H9 (cell line): ENCODE measurements around the gene HCRTR2. TPM values are rescaled to one million over a fixed set of nuclear protein-coding genes. Genes with fewer than 3 reads are reported as not detected.

Experiments used
- DNase-seq: peaks from one replicate; pipeline ENCODE4 v3.0.0-alpha.2; 2017
- H2AFZ ChIP-seq: one replicate; pipeline ENCODE4 v1.6.1; 2013; ENCODE audit warnings: mild to moderate bottlenecking, low read length, control low read depth, moderate library complexity
- H2AK5ac ChIP-seq: 2 replicates; pipeline ENCODE4 v1.6.1; 2013; ENCODE audit warnings: low read length, control low read depth, mixed read lengths; ENCODE audit not compliant: insufficient read length
- H2BK120ac ChIP-seq: one replicate; pipeline ENCODE4 v1.6.1; 2013; ENCODE audit warnings: low read depth, mild to moderate bottlenecking, low read length, control low read depth, inconsistent platforms; ENCODE audit not compliant: poor library complexity, severe bottlenecking
- H2BK12ac ChIP-seq: 2 replicates; pipeline ENCODE4 v1.6.1; 2013; ENCODE audit warnings: low read length, control low read depth, mixed read lengths, low read depth; ENCODE audit not compliant: insufficient read length
- H2BK15ac ChIP-seq: 2 replicates; pipeline ENCODE4 v1.6.1; 2013; ENCODE audit warnings: low read depth, low read length, control low read depth
- H2BK20ac ChIP-seq: one replicate; pipeline ENCODE4 v1.6.1; 2013; ENCODE audit warnings: low read depth, mild to moderate bottlenecking, low read length, control low read depth, inconsistent platforms; ENCODE audit not compliant: poor library complexity, severe bottlenecking
- H2BK5ac ChIP-seq: 2 replicates; pipeline ENCODE4 v1.6.1; 2013; ENCODE audit warnings: low read length, control low read depth, mixed read lengths; ENCODE audit not compliant: insufficient read length
- H3K14ac ChIP-seq: 2 replicates; pipeline ENCODE4 v1.6.1; 2013; ENCODE audit warnings: low read length, control low read depth; ENCODE audit not compliant: insufficient read depth
- H3K18ac ChIP-seq: 2 replicates; pipeline ENCODE4 v1.6.1; 2013; ENCODE audit warnings: low read depth, mild to moderate bottlenecking, mixed read lengths, low read length, control low read depth; ENCODE audit not compliant: insufficient read length
- H3K23ac ChIP-seq: 2 replicates; pipeline ENCODE4 v1.6.1; 2013; ENCODE audit warnings: low read length, control low read depth, mixed read lengths, low read depth; ENCODE audit not compliant: insufficient read length
- H3K23me2 ChIP-seq: 2 replicates; pipeline ENCODE4 v1.6.1; 2013; ENCODE audit warnings: low read depth, mild to moderate bottlenecking, mixed read lengths, low read length, control low read depth; ENCODE audit not compliant: insufficient read length, poor library complexity, severe bottlenecking
- H3K27ac ChIP-seq: 2 replicates; pipeline ENCODE4 v1.5.1; 2013; ENCODE audit warnings: low read length, control low read depth, mixed read lengths, low read depth; ENCODE audit not compliant: insufficient read length
- H3K27me3 ChIP-seq: 2 replicates; pipeline ENCODE4 v1.6.1; 2013; ENCODE audit warnings: low read length, control low read depth, inconsistent platforms; ENCODE audit not compliant: insufficient read depth
- H3K4ac ChIP-seq: 2 replicates; pipeline ENCODE4 v1.6.1; 2013; ENCODE audit warnings: low read depth, mild to moderate bottlenecking, control low read depth, inconsistent platforms, low read length, moderate library complexity
- H3K4me1 ChIP-seq: 2 replicates; pipeline ENCODE4 v1.6.1; 2013; ENCODE audit warnings: low read length, control low read depth, inconsistent platforms; ENCODE audit not compliant: insufficient read depth
- H3K4me2 ChIP-seq: 2 replicates; pipeline ENCODE4 v1.6.1; 2013; ENCODE audit warnings: low read length, control low read depth, mixed read lengths; ENCODE audit not compliant: insufficient read length, insufficient read depth
- H3K56ac ChIP-seq: 2 replicates; pipeline ENCODE4 v1.6.1; 2013; ENCODE audit warnings: low read depth, mild to moderate bottlenecking, mixed read lengths, low read length, control low read depth; ENCODE audit not compliant: insufficient read length
- H3K79me1 ChIP-seq: 2 replicates; pipeline ENCODE4 v1.6.1; 2013; ENCODE audit warnings: low read depth, mild to moderate bottlenecking, moderate library complexity, low read length, control low read depth, inconsistent platforms; ENCODE audit not compliant: insufficient read depth, poor library complexity, severe bottlenecking
- H3K79me2 ChIP-seq: 2 replicates; pipeline ENCODE4 v1.6.1; 2013; ENCODE audit warnings: low read length, control low read depth, inconsistent platforms; ENCODE audit not compliant: insufficient read depth
- H3K9ac ChIP-seq: 2 replicates; pipeline ENCODE4 v1.6.1; 2013; ENCODE audit warnings: low read length, control low read depth, mixed read lengths; ENCODE audit not compliant: insufficient read length; ENCODE audit errors: extremely low read depth
- H3K9me3 ChIP-seq: one replicate; pipeline ENCODE4 v1.6.1; 2013; ENCODE audit warnings: low read depth, low read length, inconsistent platforms; ENCODE audit not compliant: control insufficient read depth
- H3T11ph ChIP-seq: one replicate; pipeline ENCODE4 v1.6.1; 2013; ENCODE audit warnings: mild to moderate bottlenecking, low read length, control low read depth, inconsistent platforms
- H4K20me1 ChIP-seq: one replicate; pipeline ENCODE4 v1.6.1; 2013; ENCODE audit not compliant: control insufficient read depth, insufficient read length, insufficient read depth
- H4K5ac ChIP-seq: 2 replicates; pipeline ENCODE4 v1.6.1; 2013; ENCODE audit warnings: low read depth, mild to moderate bottlenecking, mixed read lengths, low read length, control low read depth; ENCODE audit not compliant: insufficient read length
- H4K8ac ChIP-seq: replicated peaks from 2 replicates; pipeline ENCODE4 v1.6.1; 2013; ENCODE audit warnings: low read length, control low read depth, mixed read lengths, low read depth; ENCODE audit not compliant: insufficient read length
- H4K91ac ChIP-seq: 2 replicates; pipeline ENCODE4 v1.6.1; 2013; ENCODE audit warnings: low read depth, mild to moderate bottlenecking, moderate library complexity, mixed read lengths, low read length, control low read depth; ENCODE audit not compliant: insufficient read length
- H3K27ac Mint-ChIP-seq, 3 experiments: 2 replicates in 2 of 3; 3 replicates in 1 of 3; pipeline ENCODE4 v1.8.0; 2020 to 2021; ENCODE audit warnings: mixed read lengths in 3 of 3, mild to moderate bottlenecking in 1 of 3, moderate library complexity in 1 of 3
- H3K27me3 Mint-ChIP-seq: 2 replicates; pipeline ENCODE4 v1.8.0; 2021; ENCODE audit warnings: low read depth, mild to moderate bottlenecking, moderate library complexity, mixed read lengths
- H3K36me3 Mint-ChIP-seq, 3 experiments: 2 replicates in 2 of 3; 3 replicates in 1 of 3; pipeline ENCODE4 v1.8.0; 2020 to 2021; ENCODE audit warnings: low read depth in 3 of 3, mixed read lengths in 3 of 3; ENCODE audit not compliant: insufficient read depth in 1 of 3
- H3K4me1 Mint-ChIP-seq, 2 experiments: 2 replicates each; pipeline ENCODE4 v1.8.0; 2020; ENCODE audit warnings: mixed read lengths in 2 of 2
- H3K4me3 Mint-ChIP-seq, 2 experiments: 2 replicates in 1 of 2; 3 replicates in 1 of 2; pipeline ENCODE4 v1.8.0; 2020 to 2021; ENCODE audit warnings: mild to moderate bottlenecking in 2 of 2, mixed read lengths in 2 of 2, moderate library complexity in 1 of 2
- H3K9me3 Mint-ChIP-seq, 2 experiments: 2 replicates in 1 of 2; 3 replicates in 1 of 2; pipeline ENCODE4 v1.8.0; 2020; ENCODE audit warnings: mild to moderate bottlenecking in 2 of 2, mixed read lengths in 2 of 2, moderate library complexity in 1 of 2
- WGBS: extraction: QIAGEN DNeasy Blood & Tissue Kit; methylation state at CpG from one replicate; pipeline ENCODE4 v1.1.7; 2013; ENCODE audit warnings: missing lambda C conversion rate, low lambda C conversion rate, mixed read lengths; ENCODE audit not compliant: insufficient read length; ENCODE audit errors: extremely low coverage; 5-methylcytosine and 5-hydroxymethylcytosine counted together
- total RNA-seq: library from RNA; stranded (reverse); gene quantifications from 2 replicates; pipeline ENCODE4 v1.2.1, GENCODE V29; 2021
- TF ChIP-seq, protein P1 (sequence below): fragments of 200-600 bp; sonication (generic); conservative IDR thresholded peaks from 3 replicates; pipeline ENCODE4 v1.8.0; 2021; ENCODE audit warnings: antibody characterized with exemption, mild to moderate bottlenecking

HCRTR2 gene
- total RNA-seq, 1 experiment from 2014 or later = not detected

GRCh38 chr6:55239099-55239498, 64.8 kb downstream of the HCRTR2 start:
- no peak overlapping the region for H3K4me3 Mint-ChIP-seq
- Histone ChIP-seq H3T11ph (no peak overlapping the region), H4K8ac (no peak overlapping the region), H3K23ac (no peak overlapping the region), H2BK5ac (no peak overlapping the region), H2AK5ac (no peak overlapping the region), H3K4me1 (no peaks in the 10 kb centered on the region), H3K79me2 (no peaks in the 10 kb centered on the region), H4K20me1 (no peaks in the 10 kb centered on the region), H4K5ac (no peak overlapping the region), H2BK20ac (no peak overlapping the region), H3K4me2 (no peak overlapping the region), H3K27ac (no peak overlapping the region), H2BK120ac (no peak overlapping the region), H3K9me3 (no peaks in the 10 kb centered on the region), H3K27me3 (no peaks in the 10 kb centered on the region), H3K18ac (no peak overlapping the region), H3K79me1 (no peaks in the 10 kb centered on the region), H3K14ac (no peak overlapping the region), H3K9ac (no peak overlapping the region), H4K91ac (no peak overlapping the region), H2BK15ac (no peak overlapping the region), H3K23me2 (no peaks in the 10 kb centered on the region), H2BK12ac (no peak overlapping the region), H2AFZ (no peak overlapping the region), H3K4ac (no peak overlapping the region), H3K56ac (no peak overlapping the region)
- WGBS = no CpG with 5 or more reads among the region's 1 CpG
- TF ChIP-seq, protein P1, sequence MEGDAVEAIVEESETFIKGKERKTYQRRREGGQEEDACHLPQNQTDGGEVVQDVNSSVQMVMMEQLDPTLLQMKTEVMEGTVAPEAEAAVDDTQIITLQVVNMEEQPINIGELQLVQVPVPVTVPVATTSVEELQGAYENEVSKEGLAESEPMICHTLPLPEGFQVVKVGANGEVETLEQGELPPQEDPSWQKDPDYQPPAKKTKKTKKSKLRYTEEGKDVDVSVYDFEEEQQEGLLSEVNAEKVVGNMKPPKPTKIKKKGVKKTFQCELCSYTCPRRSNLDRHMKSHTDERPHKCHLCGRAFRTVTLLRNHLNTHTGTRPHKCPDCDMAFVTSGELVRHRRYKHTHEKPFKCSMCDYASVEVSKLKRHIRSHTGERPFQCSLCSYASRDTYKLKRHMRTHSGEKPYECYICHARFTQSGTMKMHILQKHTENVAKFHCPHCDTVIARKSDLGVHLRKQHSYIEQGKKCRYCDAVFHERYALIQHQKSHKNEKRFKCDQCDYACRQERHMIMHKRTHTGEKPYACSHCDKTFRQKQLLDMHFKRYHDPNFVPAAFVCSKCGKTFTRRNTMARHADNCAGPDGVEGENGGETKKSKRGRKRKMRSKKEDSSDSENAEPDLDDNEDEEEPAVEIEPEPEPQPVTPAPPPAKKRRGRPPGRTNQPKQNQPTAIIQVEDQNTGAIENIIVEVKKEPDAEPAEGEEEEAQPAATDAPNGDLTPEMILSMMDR = no peak
- H3K36me3 Mint-ChIP-seq = no peaks in the 10 kb centered on the region
- H3K9me3 Mint-ChIP-seq = no peaks in the 10 kb centered on the region
- no peak for DNase-seq
- H3K27ac Mint-ChIP-seq = no peak overlapping the region
- H3K4me1 Mint-ChIP-seq = peaks cover 0 to 2% of the 10 kb centered on the region in 2 experiments; a peak in 2 of 4 replicates
- no peaks in the 10 kb centered on the region for H3K27me3 Mint-ChIP-seq
